Astrocyte (in vitro differentiated cells and primary cell): ENCODE data around the gene USP14. TPM values are rescaled to one million over a fixed set of nuclear protein-coding genes. Genes with fewer than 3 reads are reported as not detected.

ENCODE experiments used
- DNase-seq: peaks from one replicate; pipeline ENCODE4 v3.0.0-alpha.2; 2010; ENCODE audit warnings: low read depth
- FAIRE-seq: peaks from 2 replicates; lab custom pipeline; 2011; peaks lifted over from hg19 to GRCh38; lab: Jason Lieb, UNC
- H2AFZ ChIP-seq: 2 replicates; pipeline ENCODE4 v1.6.0; 2012; ENCODE audit warnings: low read depth, low read length, inconsistent platforms
- H3K27ac ChIP-seq: 2 replicates; pipeline ENCODE4 v1.5.1; 2011; ENCODE audit warnings: low read depth, low read length, inconsistent platforms
- H3K27me3 ChIP-seq: 2 replicates; pipeline ENCODE4 v1.6.0; 2011; ENCODE audit warnings: low read length, inconsistent platforms; ENCODE audit not compliant: insufficient read depth
- H3K36me3 ChIP-seq: 2 replicates; pipeline ENCODE4 v1.5.1; 2011; ENCODE audit warnings: low read length, inconsistent platforms; ENCODE audit not compliant: insufficient read depth
- H3K4me1 ChIP-seq: 2 replicates; pipeline ENCODE4 v1.5.1; 2011; ENCODE audit warnings: low read length, inconsistent platforms; ENCODE audit not compliant: insufficient read depth
- H3K4me2 ChIP-seq: 2 replicates; pipeline ENCODE4 v1.6.0; 2012; ENCODE audit warnings: low read length, inconsistent platforms
- H3K4me3 ChIP-seq: 2 replicates; pipeline ENCODE4 v1.5.1; 2011; ENCODE audit warnings: low read depth, mild to moderate bottlenecking, low read length, inconsistent platforms; ENCODE audit not compliant: insufficient read depth
- H3K79me2 ChIP-seq: 2 replicates; pipeline ENCODE4 v1.6.0; 2012; ENCODE audit warnings: mild to moderate bottlenecking, low read length, inconsistent platforms; ENCODE audit not compliant: insufficient read depth
- H3K9ac ChIP-seq: 2 replicates; pipeline ENCODE4 v1.6.0; 2012; ENCODE audit warnings: mild to moderate bottlenecking, low read length, inconsistent platforms
- H3K9me3 ChIP-seq: 2 replicates; pipeline ENCODE4 v1.5.1; 2012; ENCODE audit warnings: low read depth, mild to moderate bottlenecking, low read length, inconsistent platforms; ENCODE audit not compliant: insufficient read depth
- H4K20me1 ChIP-seq: 2 replicates; pipeline ENCODE4 v1.6.0; 2012; ENCODE audit warnings: low read length, inconsistent platforms; ENCODE audit not compliant: insufficient read depth
- H3K27ac Mint-ChIP-seq: one replicate; pipeline ENCODE4 v1.8.0; 2021; ENCODE audit warnings: mild to moderate bottlenecking, mixed read lengths; ENCODE audit not compliant: unreplicated experiment
- H3K27me3 Mint-ChIP-seq: one replicate; pipeline ENCODE4 v1.8.0; 2021; ENCODE audit warnings: low read depth, mixed read lengths; ENCODE audit not compliant: unreplicated experiment
- H3K36me3 Mint-ChIP-seq: one replicate; pipeline ENCODE4 v1.8.0; 2021; ENCODE audit warnings: low read depth, mixed read lengths; ENCODE audit not compliant: unreplicated experiment
- H3K4me1 Mint-ChIP-seq: one replicate; pipeline ENCODE4 v1.8.0; 2021; ENCODE audit warnings: low read depth, mixed read lengths; ENCODE audit not compliant: unreplicated experiment
- H3K4me3 Mint-ChIP-seq: one replicate; pipeline ENCODE4 v1.8.0; 2021; ENCODE audit warnings: mild to moderate bottlenecking, moderate library complexity, mixed read lengths; ENCODE audit not compliant: unreplicated experiment
- H3K9me3 Mint-ChIP-seq: one replicate; pipeline ENCODE4 v1.8.0; 2021; ENCODE audit warnings: mild to moderate bottlenecking, mixed read lengths; ENCODE audit not compliant: unreplicated experiment
- EZH2 ChIP-seq: IDR thresholded peaks from 2 replicates; pipeline ENCODE4 v1.6.1; 2012; ENCODE audit warnings: mild to moderate bottlenecking, low read length, inconsistent platforms; ENCODE audit not compliant: insufficient read depth
- microRNA-seq: library from miRNA; unstranded; fragments of <30 nt; microRNA quantifications from one replicate; pipeline ENCODE4 v1.2.0, GENCODE V29; 2020
- total RNA-seq: library from RNA; stranded (reverse); gene quantifications from 2 replicates; pipeline ENCODE4 v1.2.1, GENCODE V29; 2021
- TF ChIP-seq, protein P1 (sequence below): IDR thresholded peaks from 2 replicates; pipeline ENCODE4 v1.5.1; 2011; ENCODE audit warnings: low read depth, mild to moderate bottlenecking, inconsistent platforms, low read length, moderate library complexity; ENCODE audit not compliant: insufficient read depth

The USP14 gene
- total RNA-seq, 1 donor from 2014 or later, result 102 TPM

DNA sequence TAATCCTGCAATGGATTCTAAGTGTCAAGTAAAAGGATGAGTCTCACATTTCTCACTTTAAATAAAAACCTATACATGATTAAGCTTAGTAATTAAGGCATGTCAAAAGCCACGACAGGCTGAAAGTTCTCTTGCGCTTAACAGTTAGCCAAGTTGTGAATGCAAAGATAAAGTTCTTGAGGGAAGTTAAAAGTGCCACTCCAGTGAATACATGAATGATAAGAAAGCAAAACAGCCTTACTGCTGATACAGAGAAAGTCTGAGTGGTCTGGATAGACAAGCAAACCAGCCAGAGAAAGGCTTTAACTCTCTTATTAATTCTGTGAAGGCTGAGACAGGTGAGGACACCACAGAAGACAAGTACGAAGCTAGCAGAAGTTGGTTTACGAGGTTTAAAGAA, 96.8 kb downstream of the USP14 start:
- DNase-seq (no peak), FAIRE-seq (no peak)
- Histone ChIP-seq H3K9me3 (no peaks in the 10 kb centered on the region), H3K4me3 (no peak overlapping the region), H4K20me1 (no peaks in the 10 kb centered on the region), H3K27ac (no peak overlapping the region), H3K27me3 (no peaks in the 10 kb centered on the region), H3K79me2 (no peaks in the 10 kb centered on the region), H3K4me2 (no peak overlapping the region), H3K9ac (no peak overlapping the region), H3K4me1 (no peaks in the 10 kb centered on the region), H3K36me3 (peaks cover 54% of the 10 kb centered on the region), H2AFZ (no peak overlapping the region)
- H3K9me3 Mint-ChIP-seq, result no peaks in the 10 kb centered on the region
- H3K36me3 Mint-ChIP-seq, result peaks cover 14% of the 10 kb centered on the region
- H3K27ac Mint-ChIP-seq, result no peak overlapping the region
- TF ChIP-seq, protein P1, sequence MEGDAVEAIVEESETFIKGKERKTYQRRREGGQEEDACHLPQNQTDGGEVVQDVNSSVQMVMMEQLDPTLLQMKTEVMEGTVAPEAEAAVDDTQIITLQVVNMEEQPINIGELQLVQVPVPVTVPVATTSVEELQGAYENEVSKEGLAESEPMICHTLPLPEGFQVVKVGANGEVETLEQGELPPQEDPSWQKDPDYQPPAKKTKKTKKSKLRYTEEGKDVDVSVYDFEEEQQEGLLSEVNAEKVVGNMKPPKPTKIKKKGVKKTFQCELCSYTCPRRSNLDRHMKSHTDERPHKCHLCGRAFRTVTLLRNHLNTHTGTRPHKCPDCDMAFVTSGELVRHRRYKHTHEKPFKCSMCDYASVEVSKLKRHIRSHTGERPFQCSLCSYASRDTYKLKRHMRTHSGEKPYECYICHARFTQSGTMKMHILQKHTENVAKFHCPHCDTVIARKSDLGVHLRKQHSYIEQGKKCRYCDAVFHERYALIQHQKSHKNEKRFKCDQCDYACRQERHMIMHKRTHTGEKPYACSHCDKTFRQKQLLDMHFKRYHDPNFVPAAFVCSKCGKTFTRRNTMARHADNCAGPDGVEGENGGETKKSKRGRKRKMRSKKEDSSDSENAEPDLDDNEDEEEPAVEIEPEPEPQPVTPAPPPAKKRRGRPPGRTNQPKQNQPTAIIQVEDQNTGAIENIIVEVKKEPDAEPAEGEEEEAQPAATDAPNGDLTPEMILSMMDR, result no peak
- no peak for TF ChIP-seq EZH2
- H3K4me3 Mint-ChIP-seq, result no peak overlapping the region
- peaks cover 2% of the 10 kb centered on the region for H3K4me1 Mint-ChIP-seq
- no peaks in the 10 kb centered on the region for H3K27me3 Mint-ChIP-seq

DNA sequence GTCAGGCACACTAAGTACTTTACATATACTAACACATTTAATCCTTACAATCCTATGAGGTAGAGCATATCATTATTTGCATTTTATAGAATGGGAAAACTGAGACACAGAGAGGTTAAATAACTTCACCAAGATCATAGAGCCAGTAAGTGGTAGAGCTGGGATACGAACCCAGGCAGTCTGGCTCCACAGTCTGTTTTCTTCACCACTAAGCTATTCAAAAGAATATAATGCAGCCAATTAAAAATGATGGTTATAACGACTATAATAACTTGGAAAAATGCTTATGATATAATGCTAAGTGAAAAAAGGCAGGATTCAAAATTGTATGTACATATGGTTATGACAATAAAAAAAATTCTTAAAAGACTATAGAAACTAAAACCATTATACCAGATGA, 102.2 kb downstream of the USP14 start:
- Histone ChIP-seq H3K27ac (no peak overlapping the region), H3K4me1 (no peaks in the 10 kb centered on the region), H3K9ac (no peak overlapping the region), H3K9me3 (no peaks in the 10 kb centered on the region), H2AFZ (no peak overlapping the region), H3K4me3 (no peak overlapping the region), H3K4me2 (no peak overlapping the region), H3K27me3 (no peaks in the 10 kb centered on the region), H4K20me1 (no peaks in the 10 kb centered on the region), H3K36me3 (peaks cover 38% of the 10 kb centered on the region), H3K79me2 (peaks cover 1% of the 10 kb centered on the region)
- Mint-ChIP-seq H3K36me3 (peaks cover 2% of the 10 kb centered on the region), H3K27me3 (no peaks in the 10 kb centered on the region), H3K4me3 (no peak overlapping the region), H3K27ac (no peak overlapping the region), H3K9me3 (no peaks in the 10 kb centered on the region), H3K4me1 (peaks cover 8% of the 10 kb centered on the region)
- no peak for FAIRE-seq
- TF ChIP-seq, protein P1, result no peak
- no peak for TF ChIP-seq EZH2
- DNase-seq, result no peak

DNA sequence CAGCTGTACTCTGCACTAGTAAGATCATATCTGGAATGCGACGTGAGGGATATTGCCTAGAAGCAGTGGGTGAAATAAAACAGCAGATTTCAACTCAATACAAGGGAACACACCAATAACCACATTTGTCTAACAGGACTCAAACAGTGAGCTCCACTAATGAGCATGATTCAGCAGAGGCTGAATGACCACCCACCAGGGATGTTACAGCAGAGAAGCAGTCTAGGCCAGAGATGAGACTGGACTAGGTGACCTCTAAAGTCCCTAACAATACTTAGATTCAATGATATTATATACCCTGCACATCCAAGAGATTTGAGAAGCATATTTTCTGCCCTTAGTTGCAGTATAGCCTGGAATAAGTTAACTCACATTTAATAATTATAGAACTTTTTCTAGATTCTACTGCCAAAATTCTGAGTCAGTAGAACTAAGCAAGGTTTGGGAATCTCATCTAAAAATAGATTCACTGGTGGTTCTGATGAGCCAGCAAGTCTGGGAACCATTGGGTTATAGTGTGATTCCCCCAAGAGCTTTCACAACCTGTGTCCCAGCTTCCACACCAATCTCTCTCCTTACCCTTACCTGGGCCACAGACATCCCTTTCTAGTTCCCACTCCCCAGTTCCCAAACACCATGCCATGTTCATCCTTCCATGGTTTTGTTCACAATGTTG, 103.2 kb downstream of the USP14 start:
- H3K4me2 ChIP-seq, result no peak overlapping the region
- no peak overlapping the region for H3K4me3 Mint-ChIP-seq
- H3K27me3 ChIP-seq, result no peaks in the 10 kb centered on the region
- no peaks in the 10 kb centered on the region for H3K9me3 ChIP-seq
- H3K27ac ChIP-seq, result no peak overlapping the region
- no peak overlapping the region for H3K9ac ChIP-seq
- no peaks in the 10 kb centered on the region for H4K20me1 ChIP-seq
- H3K9me3 Mint-ChIP-seq, result no peaks in the 10 kb centered on the region
- TF ChIP-seq EZH2, result no peak
- TF ChIP-seq, protein P1, result no peak
- FAIRE-seq (peak; percentile 34), DNase-seq (peak; percentile 8)
- H3K4me3 ChIP-seq, result no peak overlapping the region
- H3K27ac Mint-ChIP-seq, result peak overlapping the region; percentile 8
- H2AFZ ChIP-seq, result no peak overlapping the region
- peaks cover 11% of the 10 kb centered on the region for H3K79me2 ChIP-seq
- peaks cover 8% of the 10 kb centered on the region for H3K4me1 Mint-ChIP-seq
- H3K36me3 Mint-ChIP-seq, result peaks cover 2% of the 10 kb centered on the region
- peaks cover 30% of the 10 kb centered on the region for H3K36me3 ChIP-seq
- H3K4me1 ChIP-seq, result no peaks in the 10 kb centered on the region
- H3K27me3 Mint-ChIP-seq, result no peaks in the 10 kb centered on the region

Small RNA genes within 50 kb of the gene (microRNA-seq; reads per million reads assigned to microRNA genes)
- not detected for gene MIR8078

Other genes starting within 250 kb of the USP14 start
- gene TUBB8B, start 108.9 kb upstream of the USP14 start, total RNA-seq, result not detected in 2 replicates
- gene THOC1, start 109.5 kb downstream of the USP14 start, total RNA-seq, result 20.2 and 23.1 TPM in 2 replicates